Stimulated activated CD8-positive, alpha-beta memory T cell treated with anti-CD3 and anti-CD28 coated beads, Interleukin-4, amount 100 ng/mL, for 24 hours (primary cell): Measurements from ENCODE around the gene ABCB8.
A peak's percentile ranks its signal among the peaks of the same experiment; 100 is the strongest.

Experiments
- DNase-seq: peaks from one replicate; pipeline ENCODE4 v3.0.0-alpha.2; 2020; ENCODE audit warnings: low read depth

ABCB8 gene

DNA sequence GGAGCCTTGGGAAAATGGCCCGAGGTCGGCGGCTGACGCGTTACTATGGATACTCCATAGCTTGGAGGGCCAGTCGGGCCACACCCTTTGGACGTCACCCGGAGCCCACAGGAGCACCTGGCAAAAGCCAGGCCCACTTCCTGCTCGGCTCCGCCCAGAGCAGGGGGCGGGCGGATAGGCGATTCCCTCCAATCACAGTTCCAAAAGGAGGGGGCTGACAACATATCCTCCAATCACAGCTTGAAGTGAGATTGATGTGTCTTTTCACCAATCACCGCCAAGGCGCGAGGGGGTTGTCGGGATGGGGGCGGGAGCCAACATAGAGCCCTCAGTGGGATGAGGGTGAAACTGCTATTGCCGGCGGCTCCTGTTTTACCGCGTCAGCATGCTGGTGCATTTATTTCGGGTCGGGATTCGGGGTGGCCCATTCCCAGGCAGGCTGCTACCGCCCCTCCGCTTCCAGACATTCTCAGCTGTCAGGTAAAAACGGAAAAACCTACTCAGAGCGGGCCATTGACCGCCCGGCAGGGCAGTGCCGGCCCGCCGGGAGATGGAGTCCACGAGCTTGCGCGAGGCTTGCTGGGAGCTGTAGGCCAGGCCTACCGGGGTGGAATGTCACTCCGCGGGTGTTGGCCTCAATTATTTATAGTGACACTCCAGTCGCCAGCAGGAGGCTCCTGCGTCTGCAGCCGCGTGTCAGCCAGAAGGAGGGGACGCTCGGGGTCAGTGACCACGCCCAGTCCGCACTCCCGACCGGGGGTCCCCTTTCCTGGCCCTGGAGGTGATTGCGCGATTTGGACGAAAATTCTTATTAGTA lies at the start of gene ABCB8:
ABCB8 (plus strand) TSS at position 320 of the 817 bp plus-strand sequence; CDS start at position 386, 66 bp downstream.
- DNase-seq, result peak; percentile 93

DNA sequence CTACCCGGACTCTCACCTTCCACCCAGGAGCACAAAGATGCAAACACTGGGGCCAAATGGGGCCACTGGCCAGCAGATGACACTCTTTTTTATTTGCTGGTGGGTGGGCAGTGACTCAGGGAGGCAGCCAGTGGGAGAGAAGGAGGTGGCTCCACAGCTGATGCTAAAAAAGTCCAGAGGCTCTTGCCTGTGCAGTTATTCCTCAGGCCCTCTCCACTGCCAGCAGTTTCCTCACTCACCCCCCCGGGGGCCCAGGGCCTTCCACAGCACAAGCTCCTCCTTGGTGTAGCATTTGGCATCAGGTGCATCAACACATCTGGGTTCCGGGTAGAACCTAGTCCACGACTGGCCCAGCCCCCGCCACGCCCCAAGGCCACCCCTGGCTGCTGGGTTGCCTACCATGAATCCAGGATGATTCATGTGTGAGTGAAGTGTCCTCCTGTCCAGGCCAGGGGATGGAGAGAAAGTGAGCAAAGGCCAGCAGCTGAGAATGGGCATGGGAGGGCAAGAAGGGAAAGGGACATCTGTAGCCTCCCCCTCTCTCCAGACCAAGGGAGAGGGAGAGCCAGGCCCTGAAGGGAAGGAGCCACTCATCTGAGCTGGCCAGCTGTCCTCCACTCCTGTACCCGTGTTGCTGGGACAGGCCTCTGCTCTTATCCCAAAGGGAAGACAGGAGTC lies 48.4 kb upstream of the ABCB8 start:
- no peak for DNase-seq

DNA sequence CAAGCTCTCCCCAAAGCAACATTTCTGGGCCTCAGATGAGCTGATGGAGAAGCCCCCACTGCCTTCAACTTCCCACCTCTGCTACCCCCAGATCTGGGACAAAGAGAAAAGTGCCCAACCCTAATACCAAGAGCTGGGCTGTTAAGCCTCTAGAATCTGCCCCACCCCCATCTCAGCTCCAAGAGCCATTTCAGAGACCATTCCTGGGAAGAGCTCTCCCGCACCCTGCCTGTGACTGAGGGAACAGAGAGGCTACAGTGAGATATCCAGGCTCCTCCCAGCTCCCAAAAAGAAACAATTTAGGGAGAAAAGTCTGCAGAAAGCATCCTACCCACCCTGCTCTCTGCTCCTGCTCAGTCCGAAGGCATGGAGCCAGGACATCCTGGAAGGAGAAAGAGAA lies 47.6 kb upstream of the ABCB8 start:
- DNase-seq, result no peak

DNA sequence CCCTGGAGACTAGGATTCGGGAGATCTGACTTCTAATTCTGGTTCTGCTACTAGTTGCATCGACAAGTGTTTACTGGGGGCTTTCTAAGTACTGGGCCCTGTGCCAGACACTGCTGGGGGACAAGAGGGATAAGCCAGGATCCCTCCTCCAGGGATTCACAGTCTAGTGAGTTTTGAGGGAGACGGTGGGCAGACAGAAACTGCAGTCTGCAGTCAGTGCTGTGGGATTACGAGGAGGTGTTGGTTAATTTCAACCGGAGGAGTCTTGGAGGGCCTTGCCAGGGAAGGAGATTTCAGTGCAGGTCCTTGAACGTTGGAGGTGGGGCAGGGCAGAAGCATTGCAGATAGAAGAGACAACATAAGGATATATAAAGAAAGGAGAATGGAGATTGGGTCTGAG lies 46.6 kb upstream of the ABCB8 start:
- no peak for DNase-seq

DNA sequence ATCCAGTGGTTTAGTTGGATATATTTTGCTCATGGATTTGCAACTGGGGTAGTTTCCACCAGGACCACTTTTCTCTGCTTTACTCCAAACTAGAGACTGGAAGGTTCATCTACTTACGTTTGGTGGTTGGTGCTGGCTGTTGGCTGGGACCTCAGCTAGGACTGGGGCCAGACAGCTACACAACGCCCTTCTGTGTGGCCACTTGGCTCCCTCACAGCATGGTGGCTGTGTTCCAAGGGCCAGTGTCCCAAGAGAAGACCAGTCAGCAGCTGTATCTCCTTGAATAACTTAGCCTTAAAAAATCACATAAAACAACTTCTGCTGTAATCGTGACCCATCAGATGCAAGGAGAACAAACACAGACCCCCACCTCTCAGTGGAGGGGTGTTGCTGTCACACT lies 45.9 kb upstream of the ABCB8 start:
- no peak for DNase-seq

DNA sequence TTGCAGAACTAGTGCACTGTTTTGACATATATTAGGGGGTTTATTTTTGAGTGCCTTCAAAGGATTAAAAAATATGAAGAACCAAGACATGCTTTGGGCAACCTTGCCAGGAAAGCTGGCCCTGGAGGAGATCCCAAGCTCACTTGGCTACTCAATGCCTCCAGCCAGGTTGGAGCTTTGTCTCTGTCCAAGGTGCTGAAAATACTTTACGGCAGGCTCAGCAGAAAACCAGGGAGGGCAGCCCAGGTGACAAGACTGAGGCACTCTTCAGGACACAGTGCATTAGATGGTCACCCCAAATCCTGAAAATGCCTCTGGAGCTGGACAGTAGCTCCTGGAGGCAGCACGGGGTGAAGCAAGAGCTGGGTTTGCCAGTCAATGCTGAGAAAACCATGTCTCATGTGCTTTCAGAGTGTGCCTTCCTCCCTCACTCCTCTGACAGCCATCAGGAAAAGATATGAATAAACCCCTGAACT lies 44.3 kb upstream of the ABCB8 start:
- DNase-seq, result no peak

DNA sequence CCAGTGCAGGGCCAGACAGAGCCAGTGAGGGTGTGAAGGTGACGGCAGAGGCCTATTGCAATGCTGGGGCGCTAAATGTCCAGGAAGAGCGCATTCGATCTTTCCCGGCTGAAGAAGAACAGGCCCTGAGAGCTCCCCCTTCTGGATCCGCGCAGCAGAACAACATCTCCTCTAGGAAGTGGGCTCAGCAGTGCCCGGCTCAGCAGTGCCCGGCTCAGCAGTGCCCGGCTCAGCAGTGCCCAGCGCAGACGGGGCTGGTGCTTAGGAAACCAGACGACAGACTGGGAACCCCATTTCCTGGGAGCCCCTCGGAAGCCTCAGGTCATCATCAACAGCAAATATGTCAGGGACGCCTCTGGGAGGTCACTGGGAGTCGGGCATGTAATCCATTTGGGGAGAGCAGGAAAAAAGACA lies 42.1 kb upstream of the ABCB8 start:
- DNase-seq, result no peak

DNA sequence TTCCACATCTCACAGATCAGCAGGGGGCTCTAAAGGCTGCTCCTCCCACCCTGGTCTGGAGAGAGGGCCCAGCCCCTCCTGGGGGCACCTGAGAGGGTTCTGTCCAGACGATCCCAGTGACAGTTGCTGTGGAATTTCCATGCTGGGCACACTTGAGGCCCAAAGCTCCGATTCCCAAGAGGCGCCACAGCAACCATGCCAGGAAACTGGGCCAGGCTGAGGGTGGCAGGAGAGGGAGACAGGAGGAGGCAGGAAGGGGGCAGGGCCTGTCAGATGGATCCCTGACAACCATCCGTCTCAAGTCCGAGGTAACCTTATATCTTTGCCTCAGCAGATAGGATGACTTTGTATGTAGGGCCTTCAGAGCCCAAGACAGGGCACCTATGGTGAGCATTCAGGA lies 41.7 kb upstream of the ABCB8 start:
- DNase-seq, result no peak

DNA sequence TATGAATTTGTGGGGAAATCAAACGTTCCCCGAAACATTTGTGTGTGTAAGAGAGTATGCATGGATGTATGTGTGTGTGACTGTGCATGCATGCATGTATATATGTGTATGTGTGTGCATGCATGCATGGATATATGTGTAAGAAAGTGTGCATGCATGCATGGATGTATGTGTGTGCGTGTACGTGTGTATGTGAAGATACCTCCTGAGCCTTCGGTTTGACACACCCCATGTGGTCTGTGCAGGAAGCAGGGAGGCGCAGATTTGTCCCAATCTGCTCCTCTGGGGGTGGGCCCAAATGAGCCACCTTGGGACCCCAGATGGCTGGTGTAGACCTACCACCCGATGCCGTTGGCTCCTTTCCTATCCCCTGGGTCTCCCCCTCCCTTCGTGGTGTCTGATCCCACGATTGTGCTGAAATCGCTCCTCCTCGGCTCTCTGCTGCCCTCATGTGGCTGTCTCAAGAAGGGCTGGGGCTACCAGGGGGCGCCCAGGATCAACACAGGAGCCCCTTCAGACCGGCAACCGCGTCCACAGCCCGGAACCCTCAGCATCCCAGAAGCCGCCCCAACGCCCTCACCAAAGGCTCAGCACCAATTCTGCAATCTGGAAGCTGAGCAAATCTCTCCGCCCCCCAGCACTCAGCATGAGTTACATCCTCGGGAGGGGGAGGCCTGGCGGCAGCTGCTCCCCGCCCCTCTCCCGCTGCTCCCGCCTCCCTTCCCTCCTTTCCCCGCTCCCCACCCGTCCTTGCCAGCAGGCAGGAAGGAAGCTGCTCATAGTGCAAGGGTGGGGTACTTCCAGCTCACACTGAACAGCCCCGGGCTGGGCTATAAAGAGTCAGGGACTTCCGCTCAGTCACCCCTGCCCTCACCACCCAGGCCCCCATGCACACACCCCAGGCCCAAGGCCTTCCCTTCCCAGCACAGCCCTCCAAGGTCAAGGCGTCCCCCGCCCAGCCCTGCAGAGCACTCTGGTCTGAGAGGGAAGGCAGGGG lies 39.7 kb upstream of the ABCB8 start:
- DNase-seq, result peak; percentile 42

DNA sequence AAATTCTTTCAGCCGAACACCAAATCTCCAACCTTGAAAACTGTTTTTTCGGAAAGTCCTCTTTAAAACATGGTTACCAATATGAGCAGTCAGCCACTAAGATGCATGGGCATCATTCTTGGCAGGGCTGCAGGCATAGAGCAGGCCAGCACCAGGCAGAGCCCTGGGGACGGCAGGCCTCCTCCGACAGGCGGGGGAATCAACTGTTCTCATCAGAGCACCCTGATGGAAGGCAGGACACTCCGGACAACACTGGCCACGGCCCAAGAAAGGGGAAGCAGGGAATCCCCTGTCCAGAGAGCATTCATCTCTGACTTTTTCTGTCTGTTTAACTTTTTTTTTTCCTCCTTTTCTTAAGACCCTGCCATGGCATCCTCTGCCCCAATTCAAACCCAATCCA lies 38.8 kb upstream of the ABCB8 start:
- no peak for DNase-seq

DNA sequence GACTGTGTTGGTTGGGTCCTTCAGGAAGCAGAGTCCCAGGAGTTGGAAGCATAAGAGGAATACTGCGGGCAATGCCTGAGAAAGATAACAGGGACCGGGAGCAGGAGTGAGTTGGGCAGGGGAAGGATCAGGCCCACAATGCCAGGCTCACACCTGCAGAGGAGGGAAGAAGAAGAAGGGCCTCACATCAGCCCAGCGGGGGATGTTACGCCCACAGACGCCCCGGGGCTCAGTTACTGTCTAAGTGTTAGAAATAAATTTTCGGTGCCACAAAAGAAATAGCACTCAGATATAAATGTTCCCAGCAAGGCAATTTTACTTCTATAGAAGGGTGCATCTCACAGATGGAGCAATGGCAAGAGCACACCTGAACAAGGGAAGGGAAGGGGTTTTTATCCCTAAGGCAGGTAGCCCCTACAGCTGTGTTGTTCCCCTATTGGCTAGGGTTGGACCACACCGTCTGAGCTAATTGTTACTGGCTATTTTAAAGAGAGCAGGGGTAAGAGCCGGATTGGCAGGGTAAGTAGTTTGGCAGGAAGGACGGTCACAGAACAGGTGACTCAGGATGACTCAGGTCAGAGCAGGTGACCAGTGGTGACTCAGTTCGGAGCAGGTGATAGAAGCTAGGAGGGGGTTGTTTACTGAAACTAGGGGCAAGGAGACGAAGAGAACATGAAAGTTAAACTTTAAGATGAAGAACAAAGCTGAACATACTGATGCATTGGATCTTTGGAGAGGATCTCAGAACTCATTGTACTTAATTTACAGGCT lies 37.6 kb upstream of the ABCB8 start, which contains the start of gene NOS3:
NOS3 (plus strand) TSS at position 602 of the 771 bp plus-strand sequence. CDS start 2,787 bp downstream, outside the sequence.
- no peak for DNase-seq

DNA sequence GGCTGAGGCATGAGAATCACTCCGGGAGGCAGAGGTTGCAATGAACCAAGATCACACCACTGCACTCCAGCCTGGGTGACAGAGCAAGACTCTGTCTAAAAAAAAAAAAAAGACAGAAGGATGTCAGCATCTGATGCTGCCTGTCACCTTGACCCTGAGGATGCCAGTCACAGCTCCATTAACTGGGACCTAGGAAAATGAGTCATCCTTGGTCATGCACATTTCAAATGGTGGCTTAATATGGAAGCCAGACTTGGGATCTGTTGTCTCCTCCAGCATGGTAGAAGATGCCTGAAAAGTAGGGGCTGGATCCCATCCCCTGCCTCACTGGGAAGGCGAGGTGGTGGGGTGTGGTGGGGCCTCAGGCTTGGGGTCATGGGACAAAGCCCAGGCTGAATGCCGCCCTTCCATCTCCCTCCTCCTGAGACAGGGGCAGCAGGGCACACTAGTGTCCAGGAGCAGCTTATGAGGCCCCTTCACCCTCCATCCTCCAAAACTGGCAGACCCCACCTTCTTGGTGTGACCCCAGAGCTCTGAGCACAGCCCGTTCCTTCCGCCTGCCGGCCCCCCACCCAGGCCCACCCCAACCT lies 36.1 kb upstream of the ABCB8 start:
- no peak for DNase-seq

DNA sequence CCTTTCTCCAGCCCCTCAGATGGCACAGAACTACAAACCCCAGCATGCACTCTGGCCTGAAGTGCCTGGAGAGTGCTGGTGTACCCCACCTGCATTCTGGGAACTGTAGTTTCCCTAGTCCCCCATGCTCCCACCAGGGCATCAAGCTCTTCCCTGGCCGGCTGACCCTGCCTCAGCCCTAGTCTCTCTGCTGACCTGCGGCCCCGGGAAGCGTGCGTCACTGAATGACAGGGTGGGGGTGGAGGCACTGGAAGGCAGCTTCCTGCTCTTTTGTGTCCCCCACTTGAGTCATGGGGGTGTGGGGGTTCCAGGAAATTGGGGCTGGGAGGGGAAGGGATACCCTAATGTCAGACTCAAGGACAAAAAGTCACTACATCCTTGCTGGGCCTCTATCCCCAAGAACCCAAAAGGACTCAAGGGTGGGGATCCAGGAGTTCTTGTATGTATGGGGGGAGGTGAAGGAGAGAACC lies 35.4 kb upstream of the ABCB8 start:
- no peak for DNase-seq

DNA sequence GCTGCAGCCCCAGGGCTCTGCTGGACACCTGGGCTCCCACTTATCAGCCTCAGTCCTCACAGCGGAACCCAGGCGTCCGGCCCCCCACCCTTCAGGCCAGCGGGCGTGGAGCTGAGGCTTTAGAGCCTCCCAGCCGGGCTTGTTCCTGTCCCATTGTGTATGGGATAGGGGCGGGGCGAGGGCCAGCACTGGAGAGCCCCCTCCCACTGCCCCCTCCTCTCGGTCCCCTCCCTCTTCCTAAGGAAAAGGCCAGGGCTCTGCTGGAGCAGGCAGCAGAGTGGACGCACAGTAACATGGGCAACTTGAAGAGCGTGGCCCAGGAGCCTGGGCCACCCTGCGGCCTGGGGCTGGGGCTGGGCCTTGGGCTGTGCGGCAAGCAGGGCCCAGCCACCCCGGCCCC lies 34.7 kb upstream of the ABCB8 start:
- no peak for DNase-seq

DNA sequence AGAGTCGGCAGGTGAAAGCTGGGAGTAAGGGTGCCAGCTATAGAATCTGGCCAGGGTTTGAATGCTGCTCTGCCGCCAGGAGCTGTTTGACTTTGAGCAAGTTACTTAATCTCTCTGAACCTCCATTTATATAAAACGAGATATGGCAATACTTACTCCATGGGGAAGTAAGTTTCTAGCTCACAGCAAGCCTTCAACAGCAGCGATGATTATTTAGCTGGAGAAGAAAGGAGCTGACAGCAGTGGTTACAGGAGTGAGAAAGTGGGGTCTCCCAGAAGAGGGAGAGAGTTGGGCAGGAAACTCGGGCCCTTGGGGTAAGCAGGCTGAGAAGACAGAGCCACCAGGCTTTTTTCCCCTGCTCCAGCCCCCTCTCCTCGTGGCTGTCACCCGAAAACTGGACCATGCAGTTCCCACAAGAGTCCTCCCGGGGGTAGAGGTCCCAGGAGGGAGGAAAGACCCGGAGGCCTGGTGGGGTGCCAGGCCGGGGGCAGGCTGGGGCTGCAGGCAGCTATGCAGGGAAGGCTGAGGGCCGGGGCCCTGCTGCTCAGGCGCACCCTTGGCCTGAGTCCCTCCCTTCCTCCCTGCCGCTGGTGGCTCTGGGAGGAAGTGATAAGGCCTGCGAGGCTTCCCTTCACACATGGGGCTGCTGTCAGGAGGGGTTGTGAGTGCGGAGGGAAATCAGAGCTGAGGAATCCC lies 34.0 kb upstream of the ABCB8 start:
- no peak for DNase-seq

DNA sequence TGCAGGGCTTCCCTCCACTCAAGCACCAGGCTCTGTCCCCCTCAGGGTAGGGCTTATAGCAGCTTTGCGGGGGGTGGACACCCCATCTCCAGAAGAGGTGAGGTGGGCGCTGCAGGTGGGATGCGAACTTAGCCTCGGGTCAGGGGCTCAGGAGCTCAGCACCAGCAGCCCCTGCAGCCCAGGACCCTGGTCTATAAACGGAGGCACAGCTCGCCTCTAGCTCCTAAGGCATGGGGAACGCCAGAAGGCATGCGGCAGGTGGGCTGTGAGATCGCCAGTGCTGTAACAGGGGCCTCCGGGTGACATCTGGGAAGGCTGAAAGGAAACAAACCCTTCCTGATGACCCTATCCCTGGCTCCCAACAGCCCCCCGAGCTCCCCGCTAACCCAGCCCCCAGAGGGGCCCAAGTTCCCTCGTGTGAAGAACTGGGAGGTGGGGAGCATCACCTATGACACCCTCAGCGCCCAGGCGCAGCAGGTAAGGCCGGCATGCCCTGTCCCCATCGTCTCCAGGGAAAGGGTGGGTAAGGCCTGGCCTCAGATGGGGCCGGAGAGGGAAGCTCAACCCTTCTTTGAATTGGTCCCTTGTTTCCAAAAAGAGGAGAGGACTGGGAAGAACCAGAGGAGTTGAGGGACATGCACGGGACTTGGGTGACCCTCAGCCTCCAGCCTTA lies 33.3 kb upstream of the ABCB8 start:
- no peak for DNase-seq

DNA sequence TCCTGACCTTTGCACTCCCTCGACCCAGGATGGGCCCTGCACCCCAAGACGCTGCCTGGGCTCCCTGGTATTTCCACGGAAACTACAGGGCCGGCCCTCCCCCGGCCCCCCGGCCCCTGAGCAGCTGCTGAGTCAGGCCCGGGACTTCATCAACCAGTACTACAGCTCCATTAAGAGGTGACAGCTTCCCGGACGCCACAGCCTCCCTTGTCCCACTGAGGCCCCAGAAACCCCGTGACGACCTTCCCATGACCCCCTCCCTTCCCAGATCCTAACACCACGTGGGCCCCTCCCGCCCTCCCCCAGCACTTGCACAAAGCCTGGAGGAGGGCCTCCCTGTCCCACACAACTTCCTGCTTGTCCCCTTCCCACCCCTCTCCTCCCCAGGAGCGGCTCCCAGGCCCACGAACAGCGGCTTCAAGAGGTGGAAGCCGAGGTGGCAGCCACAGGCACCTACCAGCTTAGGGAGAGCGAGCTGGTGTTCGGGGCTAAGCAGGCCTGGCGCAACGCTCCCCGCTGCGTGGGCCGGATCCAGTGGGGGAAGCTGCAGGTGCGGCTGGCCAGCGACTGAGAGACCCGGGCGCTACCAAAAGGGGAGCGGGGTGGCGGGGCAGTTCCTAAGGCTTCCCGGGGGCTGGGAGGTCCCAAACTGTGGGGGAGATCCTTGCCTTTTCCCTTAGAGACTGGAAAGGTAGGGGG lies 31.7 kb upstream of the ABCB8 start:
- no peak for DNase-seq

DNA sequence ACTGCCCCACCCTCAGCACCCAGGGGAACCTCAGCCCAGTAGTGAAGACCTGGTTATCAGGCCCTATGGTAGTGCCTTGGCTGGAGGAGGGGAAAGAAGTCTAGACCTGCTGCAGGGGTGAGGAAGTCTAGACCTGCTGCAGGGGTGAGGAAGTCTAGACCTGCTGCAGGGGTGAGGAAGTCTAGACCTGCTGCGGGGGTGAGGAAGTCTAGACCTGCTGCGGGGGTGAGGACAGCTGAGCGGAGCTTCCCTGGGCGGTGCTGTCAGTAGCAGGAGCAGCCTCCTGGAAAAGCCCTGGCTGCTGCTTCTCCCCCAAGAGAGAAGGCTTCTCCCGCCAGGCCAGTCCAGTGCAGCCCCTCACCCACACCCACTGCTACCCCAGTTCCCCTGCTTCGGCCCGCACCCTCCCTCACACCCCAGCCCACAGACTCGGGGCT lies 31.2 kb upstream of the ABCB8 start:
- DNase-seq, result no peak

DNA sequence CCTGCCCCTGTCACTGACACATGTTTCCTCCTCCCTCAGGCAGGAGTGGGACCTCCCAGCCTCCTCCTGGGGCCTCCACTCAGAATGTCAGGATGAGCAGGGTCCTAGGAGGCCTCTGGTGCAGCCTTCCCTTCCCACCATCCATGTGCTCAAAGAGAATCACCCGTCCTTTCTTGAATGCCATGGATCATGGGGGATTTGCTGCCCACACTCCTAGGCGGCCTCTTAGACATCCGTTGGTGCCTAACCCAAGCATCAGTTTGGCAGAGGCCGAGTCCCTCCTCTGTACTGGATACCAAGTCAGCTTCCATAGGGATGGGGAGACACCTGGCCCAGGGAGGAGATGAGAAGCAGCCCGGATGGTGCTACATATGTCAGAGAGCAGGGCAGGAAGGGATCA lies 30.4 kb upstream of the ABCB8 start:
- DNase-seq, result no peak
